Fibroblast of skin of back (primary cell): ENCODE results near the gene EFNB3.

ENCODE experiments used
- DNase-seq: peaks from one replicate; pipeline ENCODE4 v3.0.0-alpha.2; 2013

The EFNB3 gene

GRCh38 chr17:7700510-7700909, 4.5 kb upstream of the EFNB3 start:
- no peak for DNase-seq

- no peak for DNase-seq
Measured at GRCh38 chr17:7701681-7702080, 3.3 kb upstream of the EFNB3 start.

GRCh38 chr17:7702776-7703175, 2.2 kb upstream of the EFNB3 start:
- no peak for DNase-seq

GRCh38 chr17:7703584-7704479, 1.2 kb upstream of the EFNB3 start:
- DNase-seq, result peak; percentile 55

- no peak for DNase-seq
Measured at GRCh38 chr17:7705269-7706255, 560 bp downstream of the EFNB3 start.

GRCh38 chr17:7706631-7707354, 1.8 kb downstream of the EFNB3 start:
- DNase-seq, result no peak

- no peak for DNase-seq
Measured at GRCh38 chr17:7707446-7707845, 2.4 kb downstream of the EFNB3 start.

- DNase-seq, result no peak
Measured at GRCh38 chr17:7707858-7708750, 3.1 kb downstream of the EFNB3 start.

- no peak for DNase-seq
Measured at GRCh38 chr17:7709031-7709430, 4.0 kb downstream of the EFNB3 start.

GRCh38 chr17:7710301-7710700, 5.3 kb downstream of the EFNB3 start:
- DNase-seq, result no peak

GRCh38 chr17:7711051-7711755, 6.2 kb downstream of the EFNB3 start:
- no peak for DNase-seq

GRCh38 chr17:7712111-7712771, 7.2 kb downstream of the EFNB3 start:
- no peak for DNase-seq

GRCh38 chr17:7713782-7714181, 8.8 kb downstream of the EFNB3 start:
- DNase-seq, result no peak

- no peak for DNase-seq
Measured at GRCh38 chr17:7714721-7715594, 10.0 kb downstream of the EFNB3 start.

- no peak for DNase-seq
Measured at GRCh38 chr17:7715936-7716886, 11.2 kb downstream of the EFNB3 start.

- peak; percentile 94 for DNase-seq
Measured at GRCh38 chr17:7716901-7717755, 12.1 kb downstream of the EFNB3 start, which contains the start of gene DNAH2. TSS of gene DNAH2 (plus strand) at chr17:7717744. CDS start at chr17:7719735, 1,991 bp downstream.
